Hematopoietic multipotent progenitor cell (in vitro differentiated cells): ENCODE results near the gene LDLRAD4. TPM values are rescaled to one million over a fixed set of nuclear protein-coding genes. Genes with fewer than 3 reads are reported as not detected.

Experiments
- DNase-seq, 3 donors: peaks; one replicate each; pipeline ENCODE4 v3.0.0-alpha.2; 2011 to 2015; ENCODE audit warnings: low read depth in 2 of 3, low spot score in 2 of 3
- total RNA-seq: library from RNA; depleted of rRNA; stranded (reverse); fragments of >200 nt; gene quantifications from one replicate; pipeline ENCODE4 v1.2.3, GENCODE V29; 2012

The LDLRAD4 gene
- total RNA-seq, 1 donor: 63.3 TPM

DNA sequence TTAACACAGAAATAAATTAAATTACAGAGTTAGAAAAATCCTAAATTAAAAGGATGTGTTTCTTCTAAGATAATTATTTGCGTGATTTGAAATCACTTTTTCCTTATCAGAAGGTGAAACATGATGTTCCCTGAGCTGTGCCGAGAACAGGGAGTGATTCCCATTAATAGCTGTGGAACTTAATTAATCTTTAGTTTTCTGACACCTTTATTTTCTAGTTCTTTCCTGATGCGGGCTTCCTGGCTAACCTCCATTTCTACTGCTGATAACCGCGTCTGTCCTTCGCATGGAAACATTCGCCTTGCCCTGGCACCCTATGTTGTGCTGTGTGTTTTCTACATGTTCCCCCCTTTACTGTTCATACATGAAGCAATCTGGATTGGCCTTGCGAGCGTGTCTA lies 334.9 kb downstream of the LDLRAD4 start:
- no peak for DNase-seq

- no peak for DNase-seq
These were observed 336.6 kb downstream of the LDLRAD4 start for GRCh38 chr18:13555192-13555591.

DNA sequence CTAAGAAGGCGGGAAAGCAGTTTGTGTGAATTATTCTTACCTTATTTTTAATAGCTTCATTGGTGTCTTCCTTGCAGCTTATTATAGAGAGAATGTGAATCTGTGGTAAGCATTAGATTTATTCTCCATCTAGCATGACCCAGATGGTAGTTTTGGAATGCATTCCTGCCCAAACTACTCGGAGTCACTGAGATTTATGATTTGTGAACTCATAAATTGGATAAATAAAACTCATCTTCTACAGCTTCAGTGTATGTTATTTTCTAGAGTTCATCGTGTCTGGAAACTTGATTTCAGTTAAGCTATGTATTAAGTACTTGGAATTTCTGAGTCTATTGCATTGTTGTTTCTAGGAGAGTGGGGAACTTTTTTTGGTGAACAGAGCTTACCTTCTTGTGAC lies 337.3 kb downstream of the LDLRAD4 start:
- no peak for DNase-seq

- no peak for DNase-seq
These were observed 337.9 kb downstream of the LDLRAD4 start for GRCh38 chr18:13556502-13556901.

GRCh38 chr18:13558124-13558523 lies 339.6 kb downstream of the LDLRAD4 start:
- DNase-seq: peak in 1 of 3 donors; percentile 57

- no peak for DNase-seq
These were observed 340.2 kb downstream of the LDLRAD4 start for GRCh38 chr18:13558790-13559189.

- peak in 1 of 3 donors; percentile 76 for DNase-seq
These were observed 341.2 kb downstream of the LDLRAD4 start for GRCh38 chr18:13559754-13560153.

DNA sequence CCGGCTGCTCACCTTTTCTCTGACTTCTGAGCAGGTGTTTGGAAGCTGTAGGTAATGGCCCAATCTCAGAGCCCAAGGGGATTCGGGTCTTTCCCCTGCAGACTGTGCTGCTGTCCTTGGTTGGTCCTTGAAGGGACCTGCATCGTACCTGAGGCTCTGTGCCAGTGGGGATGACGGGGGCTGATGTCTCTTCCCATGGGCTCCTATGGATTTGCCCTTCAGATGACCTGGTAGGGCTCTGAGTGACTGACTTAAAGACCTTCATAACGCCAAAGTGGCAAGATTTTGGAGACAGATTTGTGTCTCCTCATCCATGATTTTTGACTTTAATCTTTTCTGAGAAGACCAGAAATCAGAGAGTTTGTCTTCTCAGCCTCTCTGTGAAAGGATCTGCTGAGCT lies 341.7 kb downstream of the LDLRAD4 start:
- DNase-seq: no peak

GRCh38 chr18:13562494-13563029 lies 344.0 kb downstream of the LDLRAD4 start:
- DNase-seq: peak in 2 of 3 donors; percentile 70 to 74

- DNase-seq: no peak
These were observed 344.8 kb downstream of the LDLRAD4 start for GRCh38 chr18:13563390-13563805.

DNA sequence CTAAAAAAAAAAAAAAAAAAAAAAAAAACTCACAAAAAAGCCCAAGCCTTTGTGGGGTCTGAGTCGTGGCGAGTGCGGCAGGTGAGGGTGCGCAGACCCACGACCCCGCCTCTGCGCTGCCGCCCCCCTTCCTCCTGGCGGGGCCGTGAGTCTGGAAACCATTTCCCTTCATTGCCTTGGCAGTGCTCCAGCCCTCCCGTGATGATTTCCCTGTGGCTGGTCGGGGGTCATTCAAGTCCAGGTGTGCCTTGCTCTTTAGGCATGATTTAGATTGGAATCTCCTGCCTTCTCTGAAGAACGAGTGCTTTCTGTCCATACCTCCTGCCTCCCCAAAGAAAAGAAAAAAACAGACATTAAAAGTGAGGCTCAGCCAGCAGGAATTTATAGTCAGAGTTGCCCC lies 346.0 kb downstream of the LDLRAD4 start:
- no peak for DNase-seq

DNA sequence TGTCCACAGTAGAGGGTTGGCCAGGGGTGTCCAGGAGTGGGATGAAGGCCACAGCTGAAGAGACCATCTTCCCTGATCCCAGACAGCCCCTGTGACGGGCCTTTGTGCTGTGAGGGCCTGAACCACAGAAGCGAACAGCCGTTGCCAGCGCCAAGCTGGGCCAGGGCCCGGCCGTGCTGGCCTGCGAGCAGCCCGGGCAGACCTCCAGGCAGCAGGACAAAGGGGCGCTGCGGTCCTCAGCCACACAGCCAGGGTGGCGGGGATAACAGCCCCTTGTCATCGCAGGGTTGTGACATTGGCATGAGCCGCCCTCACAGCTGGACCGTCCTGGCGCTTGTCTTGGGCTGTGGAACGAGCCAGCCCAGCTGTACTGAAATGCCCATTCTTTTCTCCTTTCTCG lies 346.7 kb downstream of the LDLRAD4 start:
- DNase-seq: no peak

DNA sequence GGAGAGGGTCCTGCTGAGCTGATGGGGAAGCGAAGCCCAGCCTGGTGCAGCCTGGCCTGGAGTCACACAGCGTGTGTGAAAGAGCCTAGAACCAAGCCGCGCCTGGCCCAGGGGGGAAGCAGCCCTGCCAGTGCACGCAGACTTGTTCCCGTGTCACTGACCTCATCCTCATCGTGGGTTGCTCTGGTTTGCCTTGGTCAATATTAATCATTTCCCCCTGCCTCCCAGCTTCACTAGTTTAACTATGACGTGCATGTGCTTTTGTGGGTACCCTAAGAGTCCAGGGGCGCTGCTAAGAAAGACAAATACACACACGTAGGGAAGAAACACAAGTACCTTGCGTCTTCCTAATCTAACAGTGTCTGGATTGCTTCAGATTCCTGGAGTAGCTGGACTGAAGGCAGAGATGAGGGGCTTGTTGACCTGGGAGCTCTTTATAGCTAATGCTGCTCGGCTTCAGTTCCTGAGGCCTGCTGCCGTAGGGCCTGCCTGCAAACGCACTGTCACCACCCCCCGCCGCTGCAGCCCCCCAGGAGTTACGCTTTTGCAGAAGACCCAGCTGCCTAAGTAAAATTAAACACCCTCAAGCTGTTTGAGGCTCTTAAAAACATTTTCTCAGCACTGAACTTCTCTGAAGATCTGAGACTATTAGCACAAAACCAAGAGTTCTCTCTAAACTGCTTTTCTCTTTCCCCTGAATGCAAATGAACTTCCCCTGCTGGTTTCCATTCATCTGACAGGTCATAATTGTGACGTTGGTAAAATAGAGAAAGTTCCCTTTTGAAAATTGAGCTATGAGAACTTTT lies 348.6 kb downstream of the LDLRAD4 start:
- peak in 1 of 3 donors; percentile 85 for DNase-seq

GRCh38 chr18:13568443-13569392 lies 350.2 kb downstream of the LDLRAD4 start:
- no peak for DNase-seq

GRCh38 chr18:13570216-13570615 lies 351.7 kb downstream of the LDLRAD4 start:
- DNase-seq: no peak

- DNase-seq: peak in 1 of 3 donors; percentile 42
These were observed 352.4 kb downstream of the LDLRAD4 start for GRCh38 chr18:13570856-13571495.

- DNase-seq: no peak
These were observed 353.6 kb downstream of the LDLRAD4 start for GRCh38 chr18:13572148-13572547.

GRCh38 chr18:13572721-13573120 lies 354.2 kb downstream of the LDLRAD4 start:
- DNase-seq: no peak

- no peak for DNase-seq
These were observed 355.2 kb downstream of the LDLRAD4 start for GRCh38 chr18:13573750-13574149.

GRCh38 chr18:13574355-13574754 lies 355.8 kb downstream of the LDLRAD4 start:
- DNase-seq: no peak

- no peak for DNase-seq
These were observed 356.2 kb downstream of the LDLRAD4 start for GRCh38 chr18:13574761-13575160.
